Keratinocyte (primary cell): ENCODE measurements around the gene ALPK1. TPM values are rescaled to one million over a fixed set of nuclear protein-coding genes. Genes with fewer than 3 reads are reported as not detected.

Experiments used
- DNase-seq: peaks from one replicate; pipeline ENCODE4 v3.0.0-alpha.2; 2011; ENCODE audit warnings: low read depth, missing footprints, low spot score
- FAIRE-seq: peaks from 2 replicates; lab custom pipeline; 2011; peaks lifted over from hg19 to GRCh38; lab: Jason Lieb, UNC
- H2AFZ ChIP-seq: 2 replicates; pipeline ENCODE4 v1.6.0; 2012; ENCODE audit warnings: low read length, control low read depth, inconsistent platforms; ENCODE audit not compliant: control insufficient read depth
- H3K27ac ChIP-seq: 2 replicates; pipeline ENCODE4 v1.5.1; 2011; ENCODE audit warnings: low read length; ENCODE audit not compliant: control insufficient read depth, insufficient read depth
- H3K27me3 ChIP-seq: 3 replicates; pipeline ENCODE4 v1.6.0; 2011; ENCODE audit warnings: low read length; ENCODE audit not compliant: control insufficient read depth, insufficient read depth; ENCODE audit errors: extremely low read depth
- H3K36me3 ChIP-seq, 2 experiments: 2 replicates in 1 of 2; 3 replicates in 1 of 2; pipeline ENCODE4 v1.5.1; 2011; ENCODE audit warnings: low read length in 2 of 2, mild to moderate bottlenecking in 1 of 2; ENCODE audit not compliant: control insufficient read depth in 2 of 2, insufficient read depth in 2 of 2; ENCODE audit errors: extremely low read depth in 1 of 2
- H3K4me1 ChIP-seq: 3 replicates; pipeline ENCODE4 v1.5.1; 2011; ENCODE audit warnings: low read length; ENCODE audit not compliant: control insufficient read depth, insufficient read depth; ENCODE audit errors: extremely low read depth
- H3K4me2 ChIP-seq: 3 replicates; pipeline ENCODE4 v1.6.0; 2011; ENCODE audit warnings: low read depth, low read length; ENCODE audit not compliant: control insufficient read depth, insufficient read depth; ENCODE audit errors: extremely low read depth
- H3K4me3 ChIP-seq, 3 experiments: fragments of 200-600 bp in 1 of 3; sonication (generic) in 1 of 3; 2 replicates in 2 of 3; 3 replicates in 1 of 3; pipeline ENCODE4 v1.5.1; 2011 to 2016; ENCODE audit warnings: low read length in 3 of 3, mild to moderate bottlenecking in 3 of 3, control low read depth in 2 of 3, inconsistent platforms in 1 of 3, low read depth in 1 of 3, mixed read lengths in 1 of 3, mixed run types in 1 of 3, moderate library complexity in 1 of 3; ENCODE audit not compliant: control insufficient read depth in 2 of 3, insufficient read depth in 2 of 3; ENCODE audit errors: extremely low read depth in 1 of 3
- H3K79me2 ChIP-seq: 2 replicates; pipeline ENCODE4 v1.6.0; 2012; ENCODE audit warnings: low read length; ENCODE audit not compliant: control insufficient read depth, insufficient read depth
- H3K9ac ChIP-seq: 3 replicates; pipeline ENCODE4 v1.6.0; 2011; ENCODE audit warnings: low read length; ENCODE audit not compliant: control insufficient read depth, insufficient read depth; ENCODE audit errors: extremely low read depth
- H3K9me1 ChIP-seq: 3 replicates; pipeline ENCODE4 v1.6.0; 2011; ENCODE audit warnings: low read length; ENCODE audit not compliant: control insufficient read depth, insufficient read depth; ENCODE audit errors: extremely low read depth
- H3K9me3 ChIP-seq: 2 replicates; pipeline ENCODE4 v1.5.1; 2012; ENCODE audit warnings: low read depth, low read length; ENCODE audit not compliant: control insufficient read depth
- H4K20me1 ChIP-seq: 3 replicates; pipeline ENCODE4 v1.6.0; 2011; ENCODE audit warnings: low read length; ENCODE audit not compliant: control insufficient read depth, insufficient read depth; ENCODE audit errors: extremely low read depth
- CTCF ChIP-seq, 3 experiments: IDR thresholded peaks in 1 of 3; conservative IDR thresholded peaks in 1 of 3; optimal IDR thresholded peaks in 1 of 3; 2 replicates in 2 of 3; 3 replicates in 1 of 3; pipeline versions ENCODE3 to v1.5.1; 2011; ENCODE audit warnings: low read length in 3 of 3, mild to moderate bottlenecking in 3 of 3, moderate library complexity in 2 of 3, control low read depth in 1 of 3, inconsistent platforms in 1 of 3; ENCODE audit not compliant: insufficient read depth in 2 of 3; ENCODE audit errors: extremely low read depth in 1 of 3
- EZH2 ChIP-seq: IDR thresholded peaks from one replicate; pipeline ENCODE4 v1.6.1; 2012; ENCODE audit warnings: inconsistent platforms, mild to moderate bottlenecking, low read length, moderate library complexity
- dilution Hi-C: fragments of 300-500 bp; cut with MboI; formaldehyde crosslinking; loops from one replicate; pipeline ENCODE4 v1.7.0; 2020; ENCODE audit warnings: low sequenced_read_pairs; ENCODE audit not compliant: extremely low pct_ligation_motif_present
- polyA plus RNA-seq, 5 experiments: library from polyadenylated mRNA; depleted of rRNA in 3 of 5; stranded (reverse) in 3 of 5; stranded (forward) in 1 of 5; unstranded in 1 of 5; fragments of >200 nt; gene quantifications; 1 replicate in 1 of 5; 2 replicates in 3 of 5; 3 replicates in 1 of 5; pipeline versions ENCODE4 v1.2.1 to v1.2.3, GENCODE V29; 2011 to 2012; ENCODE audit warnings: missing spikeins in 2 of 5, low read depth in 1 of 5, low replicate concordance in 1 of 5

ALPK1 gene
- polyA plus RNA-seq, 1 donor (not counting 4 experiments of a cell fraction or from before 2014, with no cell fraction given): 5.5 TPM

- no peak for TF ChIP-seq CTCF (optimal IDR thresholded peaks at IDR 0.05 in 1 of 3, IDR thresholded peaks at IDR 0.05 in 1 of 3, conservative IDR thresholded peaks at IDR 0.05 in 1 of 3; ENCODE audit: extremely low read depth in 1 of 3, insufficient read depth in 2 of 3, low read length in 3 of 3)
- no peak for TF ChIP-seq EZH2
Measured at GRCh38 chr4:112357453-112357852, 60.3 kb downstream of the ALPK1 start.

DNA sequence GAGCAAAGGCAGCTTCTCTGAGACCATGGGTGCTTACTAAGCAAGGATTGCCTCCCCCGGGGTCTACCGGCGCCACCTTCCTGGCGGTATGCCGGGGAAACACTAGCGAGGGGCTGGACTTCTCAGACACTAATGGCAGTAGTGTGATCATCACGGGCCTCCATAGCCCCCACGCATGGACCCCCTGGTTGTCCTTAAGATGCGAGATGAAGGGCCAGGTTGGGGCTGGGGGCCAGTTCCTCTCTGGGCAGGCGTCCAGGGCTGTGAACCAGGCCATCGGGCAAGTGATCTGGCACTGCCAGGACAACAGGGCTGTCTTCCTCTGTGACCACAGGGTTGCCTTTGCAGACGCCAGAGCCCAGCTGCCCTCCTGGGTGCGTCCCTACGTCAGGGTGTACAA lies 60.7 kb downstream of the ALPK1 start:
- TF ChIP-seq CTCF (optimal IDR thresholded peaks at IDR 0.05 in 1 of 3, IDR thresholded peaks at IDR 0.05 in 1 of 3, conservative IDR thresholded peaks at IDR 0.05 in 1 of 3; ENCODE audit: extremely low read depth in 1 of 3, insufficient read depth in 2 of 3, low read length in 3 of 3) (no peak), EZH2 (no peak)
- FAIRE-seq: no peak
- Histone ChIP-seq H3K4me2 (no peak overlapping the region), H3K27me3 (no peaks in the 10 kb centered on the region), H3K36me3 (no peaks in the 10 kb centered on the region), H3K79me2 (no peaks in the 10 kb centered on the region), H3K9ac (no peak overlapping the region), H3K9me1 (no peaks in the 10 kb centered on the region), H3K4me3 (no peak overlapping the region), H2AFZ (no peak overlapping the region), H3K4me1 (peaks cover 2% of the 10 kb centered on the region), H3K9me3 (no peaks in the 10 kb centered on the region), H4K20me1 (no peaks in the 10 kb centered on the region), H3K27ac (no peak overlapping the region)
- dilution Hi-C loops: no loop called here
- DNase-seq: no peak

More at GRCh38 chr4:112357453-112357852, 60.3 kb downstream of the ALPK1 start:
- no peak overlapping the region for H2AFZ ChIP-seq
- H3K4me3 ChIP-seq: no peak overlapping the region
- no peaks in the 10 kb centered on the region for H3K9me1 ChIP-seq
- no peak overlapping the region for H3K27ac ChIP-seq
- peaks cover 2% of the 10 kb centered on the region for H3K4me1 ChIP-seq
- no peaks in the 10 kb centered on the region for H3K36me3 ChIP-seq
- DNase-seq: no peak
- no peaks in the 10 kb centered on the region for H3K27me3 ChIP-seq
- FAIRE-seq: no peak
- H3K79me2 ChIP-seq: no peaks in the 10 kb centered on the region
- no peaks in the 10 kb centered on the region for H4K20me1 ChIP-seq
- H3K4me2 ChIP-seq: no peak overlapping the region
- dilution Hi-C loops: no loop called here
- no peak overlapping the region for H3K9ac ChIP-seq
- no peaks in the 10 kb centered on the region for H3K9me3 ChIP-seq
